CD1c-positive myeloid dendritic cell (primary cell): Measurements from ENCODE around the gene ASS1.

Source experiments
- DNase-seq: peaks from one replicate; pipeline ENCODE4 v3.0.0-alpha.2; 2016; ENCODE audit errors: extremely low spot score

ASS1 gene

GRCh38 chr9:130418776-130419175 lies 26.0 kb upstream of the ASS1 start:
- no peak for DNase-seq

- no peak for DNase-seq
Observed at GRCh38 chr9:130419521-130420035, 25.2 kb upstream of the ASS1 start.

GRCh38 chr9:130421154-130421801 lies 23.5 kb upstream of the ASS1 start:
- DNase-seq = no peak

- no peak for DNase-seq
Observed at GRCh38 chr9:130421802-130422276, 22.9 kb upstream of the ASS1 start.

- no peak for DNase-seq
Observed at GRCh38 chr9:130422546-130422945, 22.2 kb upstream of the ASS1 start.

GRCh38 chr9:130423272-130423671 lies 21.5 kb upstream of the ASS1 start:
- no peak for DNase-seq

- DNase-seq = no peak
Observed at GRCh38 chr9:130424595-130425454, 19.9 kb upstream of the ASS1 start.

- DNase-seq = no peak
Observed at GRCh38 chr9:130425741-130426466, 18.9 kb upstream of the ASS1 start.

GRCh38 chr9:130426467-130426773 lies 18.3 kb upstream of the ASS1 start:
- DNase-seq = no peak

GRCh38 chr9:130426883-130427282 lies 17.9 kb upstream of the ASS1 start:
- DNase-seq = no peak

GRCh38 chr9:130427326-130427725 lies 17.4 kb upstream of the ASS1 start:
- no peak for DNase-seq

GRCh38 chr9:130428086-130428665 lies 16.6 kb upstream of the ASS1 start:
- no peak for DNase-seq

- DNase-seq = no peak
Observed at GRCh38 chr9:130429381-130429780, 15.4 kb upstream of the ASS1 start.

GRCh38 chr9:130429831-130430230 lies 14.9 kb upstream of the ASS1 start:
- no peak for DNase-seq

GRCh38 chr9:130430232-130430631 lies 14.5 kb upstream of the ASS1 start:
- no peak for DNase-seq

- DNase-seq = no peak
Observed at GRCh38 chr9:130430734-130431535, 13.8 kb upstream of the ASS1 start.

GRCh38 chr9:130431536-130432303 lies 13.0 kb upstream of the ASS1 start:
- DNase-seq = no peak

- no peak for DNase-seq
Observed at GRCh38 chr9:130432362-130432761, 12.4 kb upstream of the ASS1 start.

GRCh38 chr9:130432796-130433167 lies 12.0 kb upstream of the ASS1 start:
- no peak for DNase-seq

- DNase-seq = peak; percentile 8
Observed at GRCh38 chr9:130433168-130433946, 11.4 kb upstream of the ASS1 start.
